PFSK-1 (cell line): ENCODE data around the gene OSGEP.

ENCODE experiments used
- FOXP2 ChIP-seq: optimal IDR thresholded peaks from 2 replicates; pipeline ENCODE3; 2011; ENCODE audit warnings: borderline replicate concordance, control low read depth, inconsistent platforms; ENCODE audit not compliant: insufficient read depth; ENCODE audit errors: extremely low read length, extremely low read depth
- POLR2AphosphoS5 ChIP-seq: IDR thresholded peaks from 2 replicates; pipeline ENCODE4 v1.6.1; 2012; ENCODE audit warnings: low read depth, mild to moderate bottlenecking, control low read depth, low read length, moderate library complexity
- REST ChIP-seq, 2 experiments: IDR thresholded peaks; 2 replicates each; pipeline versions ENCODE4 v1.6.1 to v1.8.0; 2011 to 2012; ENCODE audit warnings: low read depth in 2 of 2, low read length in 2 of 2, control low read depth in 1 of 2, inconsistent platforms in 1 of 2, mild to moderate bottlenecking in 1 of 2, moderate library complexity in 1 of 2; ENCODE audit not compliant: insufficient read depth in 1 of 2
- SIN3A ChIP-seq: IDR thresholded peaks from 2 replicates; pipeline ENCODE4 v1.6.1; 2012; ENCODE audit warnings: mild to moderate bottlenecking, low read length, moderate library complexity, borderline replicate concordance; ENCODE audit not compliant: insufficient read depth
- TAF1 ChIP-seq: IDR thresholded peaks from 2 replicates; pipeline ENCODE4 v1.6.1; 2012; ENCODE audit warnings: low read length, control low read depth, borderline replicate concordance; ENCODE audit not compliant: insufficient read depth

- no peak for TF ChIP-seq TAF1
- no peak for TF ChIP-seq POLR2AphosphoS5
- TF ChIP-seq REST (IDR thresholded peaks at IDR 0.05; ENCODE audit: insufficient read depth in 1 of 2, low read depth in 2 of 2, low read length in 2 of 2) = no peak
- no peak for TF ChIP-seq SIN3A
- TF ChIP-seq FOXP2 = no peak
Observed at GRCh38 chr14:20436363-20436755, 18.3 kb downstream of the OSGEP start.
